Prostate gland (tissue), 2 donors: ENCODE results near the gene FMO2.

ENCODE experiments used
- CTCF ChIP-seq, 4 experiments: fragments of 200-600 bp in 2 of 4; fragments of 450-650 bp in 2 of 4; sonication (generic) in 2 of 4; IDR thresholded peaks; 1 replicate in 3 of 4; 2 replicates in 1 of 4; pipeline ENCODE4 v1.5.1; 2016 to 2019; ENCODE audit warnings: antibody characterized with exemption in 4 of 4, mild to moderate bottlenecking in 2 of 4, moderate library complexity in 2 of 4
- POLR2A ChIP-seq: fragments of 450-650 bp; IDR thresholded peaks from one replicate; pipeline ENCODE4 v1.6.1; 2016; ENCODE audit warnings: antibody characterized with exemption, mild to moderate bottlenecking

GRCh38 chr1:171198081-171198480 lies 13.0 kb downstream of the FMO2 start:
- TF ChIP-seq POLR2A = no peak
- TF ChIP-seq CTCF (IDR thresholded peaks at IDR 0.05) = no peak
